GM21367 (cell line): ENCODE measurements around the gene CIB4.

Experiments used
- ATAC-seq: cut with Tn5 transposase; IDR thresholded peaks from one replicate; pipeline ENCODE4 v1.9.1; 2021; ENCODE audit not compliant: unreplicated experiment

The CIB4 gene

DNA sequence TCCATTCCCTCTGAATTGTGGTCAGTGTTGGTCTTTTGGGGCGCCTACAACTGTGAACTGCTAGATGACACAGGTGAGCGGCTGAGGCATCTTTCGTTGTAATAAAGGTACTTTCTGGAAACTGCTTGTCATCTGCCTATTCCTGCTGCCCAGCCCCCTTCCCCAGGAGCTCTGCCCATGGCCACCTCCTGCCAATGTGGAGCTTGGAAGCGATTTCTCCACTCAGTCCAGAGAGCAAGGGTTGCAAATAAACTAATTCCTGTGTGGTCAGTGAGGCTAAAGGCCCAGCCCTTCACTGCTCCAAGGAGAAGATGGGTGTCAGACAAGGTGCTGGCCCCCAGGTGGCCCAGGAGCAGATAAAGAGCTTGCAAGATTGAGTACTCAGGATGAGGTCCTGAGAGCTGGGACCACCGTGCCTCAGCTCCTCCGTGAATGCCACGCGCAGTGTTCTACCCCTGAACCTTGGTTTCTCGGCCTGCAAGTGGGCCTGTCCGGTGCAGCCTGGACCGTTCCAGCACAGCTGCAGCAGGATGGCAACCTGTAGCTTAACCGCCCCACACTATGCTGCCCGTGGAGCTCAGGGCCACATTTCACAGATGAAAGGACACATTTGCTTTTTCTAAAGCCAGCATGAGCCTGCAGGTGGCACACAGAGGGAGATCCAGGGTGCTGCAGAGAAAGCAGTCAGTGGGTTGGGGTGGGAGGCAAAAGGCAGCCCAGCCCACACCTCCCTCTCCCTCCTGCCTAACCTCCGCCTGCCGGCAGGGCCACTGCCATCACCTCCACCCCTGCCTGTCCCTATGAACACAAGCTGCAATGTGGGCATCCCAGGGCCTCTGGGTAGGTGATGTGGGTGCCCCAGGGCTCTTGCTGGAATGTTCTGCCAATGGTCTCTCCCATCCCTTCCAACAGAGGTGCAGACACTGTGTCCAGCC is 84.6 kb downstream of the CIB4 start:
- no peak for ATAC-seq

DNA sequence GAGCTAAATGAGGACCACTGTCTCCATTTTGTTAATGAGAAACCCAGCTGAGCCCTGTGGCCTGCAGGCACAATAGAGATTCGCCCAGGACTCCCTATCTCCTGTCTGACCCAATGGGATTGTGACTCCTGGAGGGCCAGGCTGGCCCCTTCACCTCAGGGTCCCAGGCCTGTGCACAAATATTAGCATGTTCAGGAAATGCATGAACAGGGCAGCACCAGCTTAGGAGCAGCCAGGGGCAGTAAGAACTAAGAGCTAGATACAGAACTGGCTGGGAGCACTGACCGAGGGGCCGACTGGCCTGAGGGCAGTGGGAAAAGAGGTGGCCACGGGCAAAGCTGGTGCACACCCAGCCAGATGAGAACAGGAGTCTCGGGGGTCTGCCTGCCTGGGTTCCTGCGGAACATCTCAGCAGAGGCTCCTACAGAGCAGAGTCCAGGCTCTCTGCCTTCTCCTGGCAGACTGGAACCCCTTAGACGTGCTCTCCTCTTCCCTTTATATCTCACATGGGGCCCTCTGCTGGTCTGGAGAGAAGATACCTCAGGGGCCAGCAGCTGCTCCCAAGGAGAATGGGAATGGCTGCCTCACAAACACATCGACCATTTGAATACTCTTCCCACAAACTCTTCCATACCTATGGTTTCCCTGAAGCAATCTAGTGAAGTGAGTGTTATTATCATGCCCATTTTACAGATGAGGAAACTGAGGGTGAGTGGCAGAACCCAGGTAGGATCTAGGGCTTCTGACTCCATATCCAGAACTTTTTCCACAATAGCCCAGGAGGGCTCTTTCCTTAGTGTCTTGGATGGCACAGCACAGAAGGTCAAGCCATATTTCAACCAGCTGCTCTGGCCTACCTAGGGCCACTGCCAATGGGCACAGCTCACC is 85.7 kb downstream of the CIB4 start:
- no peak for ATAC-seq

DNA sequence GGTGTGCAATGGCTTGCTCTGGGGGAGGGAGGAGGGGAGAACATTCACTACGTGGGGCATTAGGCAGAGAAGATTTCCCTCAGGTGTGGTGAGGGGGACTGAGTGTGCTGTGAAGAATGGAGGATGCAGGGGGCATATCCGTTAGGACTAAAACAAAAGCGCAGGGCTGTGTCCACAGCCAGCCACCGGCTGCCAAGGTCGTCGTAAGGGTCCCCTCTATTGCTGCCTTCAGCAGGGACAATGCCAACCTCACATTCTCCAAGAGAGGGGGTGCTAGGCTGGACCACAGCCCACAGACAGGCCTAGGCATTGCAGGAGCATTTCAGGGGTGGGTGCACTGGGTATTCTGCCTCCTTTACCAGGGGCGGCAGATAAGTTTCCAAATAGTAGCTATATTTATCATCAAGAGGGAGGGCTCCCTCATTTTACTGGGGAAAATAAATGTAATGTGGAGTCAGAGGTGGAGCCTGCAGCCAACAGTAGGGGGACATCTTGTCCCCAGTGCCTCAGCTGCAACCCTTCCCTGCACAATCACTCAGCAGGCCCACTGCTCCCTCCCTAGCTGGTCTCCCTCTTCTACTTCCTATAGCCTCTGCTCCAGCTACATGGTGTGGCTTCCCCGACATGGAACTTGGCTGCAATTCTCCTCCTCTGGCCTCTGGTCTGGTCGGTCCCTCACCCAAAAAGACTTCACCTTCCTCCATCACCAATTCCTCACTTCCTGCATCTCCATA is 88.4 kb downstream of the CIB4 start:
- no peak for ATAC-seq

DNA sequence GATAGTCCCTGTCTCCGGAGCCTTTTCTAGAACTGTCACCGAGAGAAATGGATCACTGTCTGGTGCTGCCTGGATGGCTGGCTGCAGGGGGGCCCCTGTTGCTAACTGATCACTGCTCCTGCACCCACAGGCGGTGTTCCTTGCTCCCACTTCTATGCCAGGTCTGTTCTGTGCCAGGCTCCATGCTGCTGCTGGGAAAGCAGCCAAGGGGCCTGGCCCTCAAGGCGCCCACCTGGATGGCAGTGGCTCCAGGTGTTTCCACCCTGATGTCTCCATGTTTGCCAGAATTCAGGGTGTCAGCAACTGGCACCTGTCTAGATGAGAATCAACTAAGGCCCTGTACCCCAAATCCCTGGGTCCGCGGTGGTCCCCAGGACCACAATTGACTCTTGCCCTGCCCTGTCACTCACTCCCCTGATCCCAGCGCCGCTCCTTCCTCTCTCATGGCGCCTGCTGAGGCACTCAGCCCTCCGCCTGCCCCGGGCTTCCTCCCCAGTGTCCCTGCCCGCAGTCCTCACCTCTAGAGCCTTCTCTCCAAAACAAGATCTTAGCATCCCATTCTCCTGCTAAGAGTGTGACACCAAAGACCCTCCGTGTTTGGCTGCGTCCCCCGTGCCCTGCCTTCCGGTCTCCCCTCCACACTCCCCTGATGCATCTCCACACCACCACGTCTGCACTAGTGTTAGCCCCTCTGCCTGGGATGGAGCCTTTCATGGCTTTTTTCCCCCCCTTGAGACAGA is 90.7 kb downstream of the CIB4 start:
- ATAC-seq, result no peak

DNA sequence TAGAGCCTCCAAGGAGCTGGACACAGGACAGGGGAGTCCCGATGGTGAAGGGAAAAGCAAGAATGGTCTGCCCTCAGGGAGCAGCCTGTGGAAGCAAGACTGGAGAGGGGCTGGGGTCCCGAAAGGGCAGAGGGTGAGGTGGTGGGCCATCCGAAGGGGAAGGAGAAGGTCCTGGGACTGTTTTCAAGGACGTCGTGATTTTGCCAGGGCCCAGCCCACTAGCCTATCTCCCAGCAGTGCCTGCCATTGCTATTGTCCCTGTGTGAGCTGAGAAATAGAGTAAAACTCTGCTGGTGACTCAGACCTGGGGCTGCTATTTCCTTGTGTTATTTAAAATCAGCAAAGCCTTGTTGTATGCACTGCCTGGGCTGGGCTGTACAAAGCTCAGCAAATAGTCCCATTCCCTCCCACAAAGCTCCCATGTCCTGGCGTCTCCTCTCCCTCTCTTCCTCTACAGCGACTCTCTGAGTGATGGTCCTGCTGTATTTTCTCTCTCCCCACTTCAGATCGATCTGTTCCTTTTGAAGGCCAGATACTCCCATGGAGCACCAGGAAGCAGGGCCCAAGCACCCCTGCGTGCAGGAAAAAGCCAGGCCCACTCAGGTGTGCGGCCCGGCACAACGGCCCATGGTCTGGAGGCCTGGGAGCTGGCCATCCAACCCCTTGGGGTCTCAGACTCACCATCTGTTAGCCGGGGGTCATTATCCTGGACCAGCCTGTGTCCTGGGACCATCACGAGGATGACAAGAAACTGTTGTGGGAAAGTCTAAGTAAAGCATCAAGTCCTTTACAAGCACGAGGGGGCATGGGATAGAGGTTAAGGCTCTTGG is 98.3 kb downstream of the CIB4 start:
- no peak for ATAC-seq

DNA sequence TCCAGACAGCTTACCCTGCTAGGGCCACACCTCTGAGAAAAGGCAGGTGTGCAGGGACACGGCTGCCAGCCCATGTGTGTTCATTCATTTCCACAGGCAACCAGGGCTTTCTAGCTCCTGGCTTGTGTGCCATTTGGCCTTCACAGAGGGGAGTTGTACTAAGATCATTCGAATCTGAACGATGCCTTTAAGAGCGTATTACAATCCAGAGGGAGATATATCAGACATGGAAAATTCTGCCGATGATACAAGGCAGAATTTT is 99.0 kb downstream of the CIB4 start:
- no peak for ATAC-seq

DNA sequence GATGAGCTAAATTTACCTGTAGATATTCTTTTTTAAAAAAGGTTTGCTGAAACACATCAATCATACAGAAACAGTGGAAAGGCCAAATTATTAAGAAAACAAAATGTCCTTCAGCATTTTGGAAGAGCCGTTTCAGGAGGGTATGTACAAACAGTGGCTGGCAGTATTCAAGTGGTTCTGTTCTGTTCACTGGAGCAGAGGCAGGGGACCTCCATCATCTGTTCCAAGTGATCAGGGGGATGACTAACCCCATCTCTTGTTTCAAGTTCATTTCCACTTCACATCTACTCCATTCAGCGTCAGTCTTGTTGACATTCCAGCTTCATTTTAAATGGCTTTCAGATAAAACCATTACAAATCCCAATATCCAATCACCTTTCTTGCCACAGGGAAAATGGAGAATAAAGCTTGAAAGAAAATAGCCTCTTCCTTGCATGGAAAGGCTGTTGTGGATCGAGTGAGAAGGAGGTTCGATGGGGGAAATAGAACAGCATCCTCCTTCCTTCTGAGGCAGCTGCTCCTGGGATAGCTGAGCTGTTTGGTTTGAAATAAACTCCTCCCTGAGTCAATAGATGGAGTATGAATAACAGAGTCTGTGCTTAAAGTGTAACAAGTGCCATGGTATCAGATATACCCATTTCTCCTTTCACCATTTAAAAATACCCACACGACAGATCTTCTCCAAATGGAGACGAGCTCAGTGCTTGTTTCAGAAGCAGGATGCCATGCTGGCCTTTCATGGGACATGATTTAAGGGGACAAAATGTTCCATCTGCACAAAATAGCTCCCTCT is 99.6 kb downstream of the CIB4 start:
- ATAC-seq, result no peak

DNA sequence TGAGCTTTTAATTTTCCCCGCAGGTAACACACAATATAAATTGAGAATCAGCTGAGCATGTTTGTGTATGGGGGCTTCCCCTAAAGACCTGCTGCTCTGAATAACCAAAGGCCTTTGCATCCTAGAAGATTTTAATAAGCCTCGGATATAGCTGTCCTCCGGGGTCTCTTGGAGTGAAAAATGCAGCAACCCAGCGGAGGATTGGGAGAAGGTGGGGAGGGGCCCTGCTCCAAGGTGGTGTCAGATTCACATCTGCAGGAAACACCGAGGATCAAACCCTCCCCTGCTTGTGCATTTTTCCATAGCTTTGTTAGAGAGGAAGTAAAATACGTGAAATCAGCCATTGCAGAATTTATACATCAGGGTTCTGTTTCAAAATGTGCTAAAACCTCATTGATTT is 100.2 kb downstream of the CIB4 start:
- ATAC-seq, result no peak

DNA sequence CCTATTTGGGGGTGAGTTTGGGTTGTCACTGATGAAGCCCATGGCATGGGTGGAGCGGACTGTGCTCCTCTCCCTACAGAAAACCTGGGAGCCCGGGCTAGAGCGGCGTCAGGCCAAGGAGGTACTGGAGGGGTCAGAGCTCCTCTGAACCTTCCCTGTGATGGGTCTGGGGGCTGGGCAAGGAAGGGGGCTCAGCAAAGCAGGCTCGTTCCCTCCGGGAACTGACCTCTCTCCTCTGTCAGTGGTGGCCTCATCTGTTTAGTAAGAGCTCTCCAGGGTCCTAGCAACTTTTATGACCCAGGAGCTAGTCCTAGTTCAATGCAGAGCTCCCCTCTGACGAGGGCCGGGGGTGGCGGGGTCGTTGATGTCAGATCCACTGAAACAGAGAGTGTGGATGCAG is 100.9 kb downstream of the CIB4 start:
- ATAC-seq, result no peak

DNA sequence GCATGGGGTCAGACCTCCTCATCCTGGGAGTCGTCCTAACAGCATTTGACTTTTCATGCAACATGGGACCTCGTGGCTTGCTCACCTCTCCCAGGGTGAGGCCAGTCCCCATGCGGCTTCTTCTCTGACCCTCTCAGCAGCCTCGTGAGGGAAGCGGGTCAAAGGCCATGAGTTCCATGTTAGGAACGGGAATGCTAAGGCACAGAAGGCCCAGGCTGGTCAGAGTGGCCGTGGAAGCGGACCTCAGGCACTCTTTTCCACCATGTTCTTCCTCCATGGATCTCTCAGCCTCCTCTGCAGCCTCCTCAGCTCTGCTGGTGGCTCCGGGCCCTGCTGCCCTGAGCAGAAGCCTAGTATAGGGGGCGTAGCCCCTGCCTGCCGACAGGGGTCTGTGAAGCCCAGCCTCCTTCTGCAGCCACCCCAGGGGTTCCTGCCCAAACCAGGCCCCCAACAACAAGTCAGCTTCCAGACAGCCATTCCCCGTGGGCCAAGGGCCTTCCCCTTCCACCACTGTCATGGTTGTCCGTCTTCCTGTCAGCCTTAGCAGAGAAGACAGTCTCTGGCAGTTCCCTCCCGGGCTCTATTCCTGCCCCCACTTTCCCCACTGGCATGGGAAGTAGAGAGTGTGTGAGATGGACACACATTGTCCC is 103.2 kb downstream of the CIB4 start:
- ATAC-seq, result no peak

DNA sequence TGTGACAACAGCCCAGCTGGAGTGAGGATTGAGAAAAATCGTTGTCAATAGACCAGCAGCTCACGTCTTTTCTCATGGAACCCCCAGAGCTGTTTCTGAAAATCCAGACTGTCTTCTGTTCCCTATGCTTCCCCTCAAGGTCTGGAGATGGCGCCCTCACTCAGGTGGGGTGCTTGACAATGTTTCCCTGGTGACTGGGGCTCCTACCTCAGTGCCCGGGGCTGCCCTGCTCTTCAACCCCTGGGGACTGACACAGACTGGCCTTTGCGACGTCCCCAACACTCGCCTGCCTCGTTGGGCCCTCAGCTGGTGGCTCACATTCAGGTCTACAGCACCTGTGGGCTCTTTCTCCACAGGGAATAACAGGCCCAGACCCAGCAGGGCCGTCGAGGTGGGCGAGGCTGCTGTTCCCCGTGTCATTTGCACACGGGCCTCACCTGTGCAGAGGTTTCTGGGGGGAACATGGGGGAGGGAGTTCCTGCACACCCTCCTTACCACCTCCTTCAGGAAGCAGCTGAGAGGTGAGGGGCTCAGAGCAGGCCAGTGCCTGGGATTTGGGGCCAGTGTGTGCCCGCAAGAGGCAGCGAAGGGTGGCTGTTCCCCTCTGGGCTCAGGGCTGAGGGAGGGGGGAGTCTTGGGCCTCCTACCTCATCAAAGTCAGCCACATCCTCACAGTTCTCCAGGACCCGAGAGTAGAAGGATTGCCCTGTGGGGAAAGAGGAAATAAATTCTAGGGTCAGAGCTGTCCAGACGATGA is 103.9 kb downstream of the CIB4 start:
- ATAC-seq, result no peak

DNA sequence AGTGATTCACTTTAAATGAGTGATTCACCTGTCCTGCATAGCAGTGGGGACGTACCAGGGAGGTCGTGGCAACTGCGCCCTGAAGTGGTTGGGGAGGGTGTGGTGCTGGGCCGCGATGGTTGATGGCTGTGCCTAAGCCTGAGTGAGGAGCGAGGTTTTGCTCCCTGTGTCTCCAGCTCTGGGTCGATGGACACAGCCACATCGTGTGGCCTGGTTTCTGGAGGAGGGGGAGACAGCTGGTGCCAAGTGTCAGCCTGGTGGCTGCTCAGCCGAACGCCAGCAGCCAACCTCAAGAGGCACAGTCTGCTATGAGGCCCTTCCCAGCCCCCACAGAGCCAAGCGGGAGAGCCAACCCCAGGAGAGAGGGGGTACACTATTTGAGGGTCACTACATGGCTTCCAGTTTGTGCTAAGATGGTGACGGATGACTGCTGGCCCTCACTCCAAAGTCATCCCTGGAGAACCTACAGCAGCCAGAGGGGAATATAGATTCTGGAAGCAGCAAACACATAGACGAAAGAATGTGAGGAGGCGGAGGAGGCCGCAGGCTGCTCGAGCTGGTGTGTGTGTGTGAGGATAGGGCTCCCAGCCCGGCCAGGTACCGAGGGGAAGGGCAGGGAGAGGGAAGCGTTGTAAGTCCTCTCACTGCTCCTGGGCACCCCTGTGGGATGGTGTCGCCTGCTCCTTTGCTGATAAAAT is 104.6 kb downstream of the CIB4 start:
- no peak for ATAC-seq

DNA sequence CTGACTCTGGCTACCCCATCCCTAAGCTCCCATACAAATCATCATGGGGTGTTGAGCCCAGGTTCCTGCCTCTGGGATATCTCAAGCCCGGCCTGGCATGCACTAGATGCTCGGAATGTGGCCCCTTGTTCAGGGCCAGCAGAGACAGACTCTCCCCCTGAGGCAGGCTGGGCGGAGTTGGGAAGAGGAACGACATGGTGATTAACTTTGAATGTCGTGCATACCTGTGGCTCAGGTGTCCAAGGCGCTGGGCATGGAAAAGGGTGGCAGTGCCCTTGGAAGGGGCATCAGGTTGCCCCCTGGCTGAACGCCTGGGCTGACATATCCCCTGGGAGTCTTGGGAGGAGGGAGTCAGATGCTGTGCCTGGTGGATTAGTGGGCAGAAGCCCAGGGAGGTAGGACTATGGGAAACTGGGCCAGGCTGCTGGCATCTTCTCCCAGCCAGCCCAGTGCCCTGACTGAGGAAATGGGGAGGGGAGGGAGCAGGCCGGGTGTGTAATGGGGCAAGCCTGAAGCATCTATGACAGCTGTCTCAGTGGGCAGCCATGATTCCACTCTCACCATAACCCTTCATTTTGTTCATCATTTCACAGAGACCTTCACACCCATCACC is 105.4 kb downstream of the CIB4 start:
- no peak for ATAC-seq

DNA sequence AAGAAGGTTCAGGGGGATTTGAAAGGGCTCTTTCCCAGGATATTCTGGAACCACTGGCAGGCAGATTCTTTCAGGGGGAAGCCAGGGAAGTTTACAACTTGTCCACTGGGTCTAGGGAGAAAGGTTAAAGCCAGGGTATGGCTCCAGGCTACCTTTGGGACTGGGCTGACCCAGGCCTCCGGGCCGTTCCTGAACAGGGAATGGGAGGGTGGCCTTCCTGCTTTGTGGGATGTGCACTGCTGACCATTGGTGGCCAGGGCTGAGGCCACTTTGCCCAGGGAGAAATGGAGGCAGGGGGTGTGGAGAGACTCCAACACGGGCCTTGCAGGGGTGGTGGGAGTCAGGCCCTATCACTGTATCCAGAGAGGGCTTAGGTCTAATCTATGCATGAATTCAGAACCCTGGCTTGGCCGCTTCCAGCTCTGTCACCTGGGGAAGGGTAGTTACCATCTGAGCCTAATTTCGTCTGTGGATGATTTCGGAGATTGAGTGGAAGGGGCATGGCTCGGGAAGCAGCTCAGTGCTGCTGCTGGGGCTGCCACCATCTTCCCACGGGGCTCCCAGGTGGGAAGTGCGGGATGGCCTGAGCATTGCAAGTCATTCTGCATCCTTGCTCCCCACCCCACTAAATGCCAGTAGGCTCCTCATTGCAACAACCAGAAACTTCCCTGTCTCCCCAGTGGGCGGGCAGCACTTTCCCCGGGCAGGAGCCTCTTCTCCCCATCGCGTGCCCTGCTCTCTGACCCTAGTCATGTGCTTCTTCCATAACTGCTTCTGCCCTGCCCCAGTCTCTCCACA is 106.1 kb downstream of the CIB4 start:
- no peak for ATAC-seq

DNA sequence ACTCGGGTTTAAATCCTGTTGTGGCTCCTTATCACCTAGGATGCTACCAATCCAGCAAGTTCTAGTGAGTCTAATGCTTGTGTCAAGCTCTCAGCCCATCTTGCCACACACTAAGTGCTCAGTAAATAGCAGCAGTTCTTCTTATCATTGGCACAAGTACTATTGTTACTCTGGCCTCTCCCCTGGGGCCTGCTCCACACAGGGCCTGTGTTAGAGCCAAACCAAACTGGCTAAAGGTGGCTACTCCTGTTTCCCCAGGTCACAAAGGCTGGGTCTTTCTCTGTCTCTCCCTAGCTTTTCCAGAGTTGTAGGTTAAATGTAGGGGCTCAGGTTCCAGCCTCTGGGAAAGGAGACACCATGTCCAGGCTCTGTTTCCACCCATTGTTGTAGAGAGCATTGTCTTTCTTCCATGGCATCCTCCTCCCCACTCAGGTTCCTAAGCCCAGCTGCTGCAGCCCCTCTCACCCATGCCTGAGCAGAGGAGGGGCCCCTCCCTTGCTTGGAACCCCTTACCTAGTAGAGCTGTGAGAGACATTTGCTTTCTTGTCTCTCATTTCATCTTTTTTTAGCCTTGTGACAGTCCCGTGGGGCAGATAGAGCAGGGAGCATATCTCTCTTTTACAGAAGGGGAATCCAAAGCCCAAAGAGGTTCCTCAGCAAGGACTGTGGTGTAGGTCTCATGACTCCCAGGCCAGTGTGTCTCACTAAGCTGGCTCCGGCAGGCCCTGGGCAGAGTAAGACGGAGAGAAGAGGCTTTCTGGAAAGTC is 106.9 kb downstream of the CIB4 start:
- ATAC-seq, result no peak
